HepG2 (cell line): ENCODE measurements around the gene KMT2B. TPM values are rescaled to one million over a fixed set of nuclear protein-coding genes. Genes with fewer than 3 reads are reported as not detected.

Experiments
- FOSL2 ChIP-seq: sonication (generic); formaldehyde crosslinking; IDR thresholded peaks from 2 replicates; pipeline ENCODE4 v1.4.0; 2020; ENCODE audit warnings: missing genetic modification reagents
- HIVEP1 ChIP-seq: sonication (generic); formaldehyde crosslinking; IDR thresholded peaks from 2 replicates; pipeline ENCODE4 v1.4.0; 2020; ENCODE audit warnings: mild to moderate bottlenecking, missing genetic modification reagents
- KLF6 ChIP-seq: IDR thresholded peaks from 2 replicates; pipeline ENCODE4 v1.8.0; 2016; ENCODE audit warnings: missing biosample characterization, missing genetic modification reagents
- MAFF ChIP-seq: IDR thresholded peaks from 2 replicates; pipeline ENCODE4 v1.6.1; 2011; ENCODE audit warnings: low read depth, low read length, improper control_type of control experiment
- MAZ ChIP-seq, 2 experiments: sonication (generic) in 1 of 2; formaldehyde crosslinking in 1 of 2; IDR thresholded peaks; 2 replicates each; pipeline versions ENCODE4 v1.5.0 to v1.6.1; 2012 to 2020; ENCODE audit warnings: low read depth in 2 of 2, mild to moderate bottlenecking in 2 of 2, borderline replicate concordance in 1 of 2, improper control_type of control experiment in 1 of 2, low read length in 1 of 2, missing genetic modification reagents in 1 of 2, moderate library complexity in 1 of 2
- MIER2 ChIP-seq: IDR thresholded peaks from 2 replicates; pipeline ENCODE4 v1.6.1; 2016; ENCODE audit warnings: missing biosample characterization, missing genetic modification reagents
- MLLT10 ChIP-seq: sonication (generic); formaldehyde crosslinking; IDR thresholded peaks from 2 replicates; pipeline ENCODE4 v1.4.0; 2020; ENCODE audit warnings: missing genetic modification reagents
- MTA3 ChIP-seq: sonication (generic); formaldehyde crosslinking; IDR thresholded peaks from 2 replicates; pipeline ENCODE4 v1.4.0; 2020; ENCODE audit warnings: missing genetic modification reagents
- NFKBIZ ChIP-seq: IDR thresholded peaks from 2 replicates; pipeline ENCODE4 v1.6.1; 2018; ENCODE audit warnings: missing genetic modification reagents, missing compliant biosample characterization
- RARA ChIP-seq: IDR thresholded peaks from 2 replicates; pipeline ENCODE4 v1.6.1; 2016; ENCODE audit warnings: missing genetic modification reagents, missing compliant biosample characterization
- ZBTB7B ChIP-seq: sonication (generic); formaldehyde crosslinking; IDR thresholded peaks from 2 replicates; pipeline ENCODE4 v1.4.0; 2020; ENCODE audit warnings: missing genetic modification reagents
- ZNF260 ChIP-seq: sonication (generic); formaldehyde crosslinking; IDR thresholded peaks from 2 replicates; pipeline ENCODE4 v1.4.0; 2020; ENCODE audit warnings: missing genetic modification reagents, low read depth, mild to moderate bottlenecking, borderline replicate concordance
- ZNF354B ChIP-seq: sonication (generic); formaldehyde crosslinking; IDR thresholded peaks from 2 replicates; pipeline ENCODE4 v1.8.0; 2022; ENCODE audit warnings: mild to moderate bottlenecking, missing genetic modification reagents
- ZNF629 ChIP-seq: sonication (generic); formaldehyde crosslinking; conservative IDR thresholded peaks from 2 replicates; pipeline ENCODE4 v1.5.0; 2020; ENCODE audit warnings: missing genetic modification reagents
- ZNF75D ChIP-seq: sonication (generic); formaldehyde crosslinking; IDR thresholded peaks from 2 replicates; pipeline ENCODE4 v1.8.1; 2023; ENCODE audit warnings: missing genetic modification reagents, mild to moderate bottlenecking, borderline replicate concordance
- ZSCAN25 ChIP-seq: sonication (generic); formaldehyde crosslinking; IDR thresholded peaks from 2 replicates; pipeline ENCODE4 v1.8.0; 2022; ENCODE audit warnings: mild to moderate bottlenecking, missing genetic modification reagents
- polyA plus RNA-seq, 8 experiments: library from polyadenylated mRNA; depleted of rRNA in 3 of 8; stranded (reverse) in 7 of 8; unstranded in 1 of 8; fragments of >200 nt; fragmentation: Illumina TruSeq in 4 of 8; extraction: Trizol in 4 of 8; gene quantifications; 2 replicates each; pipeline versions ENCODE4 v1.2.1 to v1.2.3, GENCODE V29; 2011 to 2016; ENCODE audit warnings: low read depth in 4 of 8, missing spikeins in 1 of 8, mixed read lengths in 1 of 8; ENCODE audit not compliant: insufficient read depth in 1 of 8
- total RNA-seq, 5 experiments: library from RNA; depleted of rRNA; stranded (reverse); fragments of >200 nt; fragmentation: Illumina TruSeq; extraction: Trizol; gene quantifications; 2 replicates each; pipeline ENCODE4 v1.2.3, GENCODE V29; 2016; ENCODE audit warnings: low read depth in 1 of 5
- TF ChIP-seq, protein P1 (sequence below), 2 experiments: IDR thresholded peaks; 2 replicates each; pipeline ENCODE4 v1.6.1; 2011 to 2012; ENCODE audit warnings: low read length in 2 of 2, borderline replicate concordance in 1 of 2, low read depth in 1 of 2, mild to moderate bottlenecking in 1 of 2, moderate library complexity in 1 of 2
- TF ChIP-seq, protein P2 (sequence below): sonication (generic); formaldehyde crosslinking; IDR thresholded peaks from 2 replicates; pipeline ENCODE4 v1.4.0; 2020; ENCODE audit warnings: low read depth, mild to moderate bottlenecking, missing genetic modification reagents
- TF ChIP-seq, protein P3 (sequence below): sonication (generic); formaldehyde crosslinking; IDR thresholded peaks from 2 replicates; pipeline ENCODE4 v1.8.1; 2023; ENCODE audit warnings: mild to moderate bottlenecking, missing genetic modification reagents
- TF ChIP-seq, protein P4 (sequence below): IDR thresholded peaks from 2 replicates; pipeline ENCODE4 v1.6.1; 2012; ENCODE audit warnings: low read length, improper control_type of control experiment
- TF ChIP-seq, protein P5 (sequence below): sonication (generic); formaldehyde crosslinking; IDR thresholded peaks from 2 replicates; pipeline ENCODE4 v1.4.0; 2020; ENCODE audit warnings: missing genetic modification reagents

The KMT2B gene
- total and polyA plus RNA-seq, 2 of the 13 experiments (the other 11 are each of a cell fraction or from before 2014, with no cell fraction given) = 6.2 to 16.9 TPM

DNA sequence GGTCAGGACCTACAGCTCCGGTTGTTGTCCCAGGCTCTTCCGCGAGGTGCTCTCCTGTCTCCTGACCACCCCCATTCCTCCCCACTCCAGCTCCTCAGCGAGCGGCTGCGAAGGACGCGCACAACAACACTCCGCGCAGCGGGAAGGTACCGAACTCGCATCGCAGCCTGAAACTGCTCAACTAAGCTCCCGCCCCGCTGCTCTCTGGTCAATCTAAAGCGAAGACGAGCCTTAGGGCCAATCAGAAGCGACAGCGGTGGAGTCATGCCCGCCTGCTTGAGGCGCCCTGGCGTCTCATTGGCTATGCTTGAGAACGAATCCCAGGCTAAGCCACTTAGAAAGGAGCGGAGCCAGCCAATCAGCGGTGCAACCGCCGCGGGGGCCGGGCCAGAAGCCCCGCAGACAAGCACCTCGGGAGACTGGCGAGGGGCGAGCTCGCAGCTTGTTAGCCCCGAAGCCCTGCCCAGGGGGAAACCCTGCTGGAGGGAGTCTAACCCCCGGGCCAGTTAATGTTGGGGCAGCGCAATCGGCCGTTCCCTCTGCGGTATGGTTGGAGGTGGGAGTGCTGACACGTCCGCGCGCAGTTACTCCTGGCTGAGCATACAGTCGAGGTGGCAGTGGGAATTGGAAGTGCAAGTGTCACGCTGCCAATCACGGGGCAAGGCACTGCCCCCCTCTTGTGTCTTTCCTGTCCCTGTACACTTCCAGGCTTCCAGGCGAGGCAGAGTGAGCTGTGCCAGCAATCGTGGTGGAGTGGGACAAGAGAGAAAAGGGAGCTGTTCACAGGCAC, 15.4 kb upstream of the KMT2B start (continued):
- TF ChIP-seq, protein P1, sequence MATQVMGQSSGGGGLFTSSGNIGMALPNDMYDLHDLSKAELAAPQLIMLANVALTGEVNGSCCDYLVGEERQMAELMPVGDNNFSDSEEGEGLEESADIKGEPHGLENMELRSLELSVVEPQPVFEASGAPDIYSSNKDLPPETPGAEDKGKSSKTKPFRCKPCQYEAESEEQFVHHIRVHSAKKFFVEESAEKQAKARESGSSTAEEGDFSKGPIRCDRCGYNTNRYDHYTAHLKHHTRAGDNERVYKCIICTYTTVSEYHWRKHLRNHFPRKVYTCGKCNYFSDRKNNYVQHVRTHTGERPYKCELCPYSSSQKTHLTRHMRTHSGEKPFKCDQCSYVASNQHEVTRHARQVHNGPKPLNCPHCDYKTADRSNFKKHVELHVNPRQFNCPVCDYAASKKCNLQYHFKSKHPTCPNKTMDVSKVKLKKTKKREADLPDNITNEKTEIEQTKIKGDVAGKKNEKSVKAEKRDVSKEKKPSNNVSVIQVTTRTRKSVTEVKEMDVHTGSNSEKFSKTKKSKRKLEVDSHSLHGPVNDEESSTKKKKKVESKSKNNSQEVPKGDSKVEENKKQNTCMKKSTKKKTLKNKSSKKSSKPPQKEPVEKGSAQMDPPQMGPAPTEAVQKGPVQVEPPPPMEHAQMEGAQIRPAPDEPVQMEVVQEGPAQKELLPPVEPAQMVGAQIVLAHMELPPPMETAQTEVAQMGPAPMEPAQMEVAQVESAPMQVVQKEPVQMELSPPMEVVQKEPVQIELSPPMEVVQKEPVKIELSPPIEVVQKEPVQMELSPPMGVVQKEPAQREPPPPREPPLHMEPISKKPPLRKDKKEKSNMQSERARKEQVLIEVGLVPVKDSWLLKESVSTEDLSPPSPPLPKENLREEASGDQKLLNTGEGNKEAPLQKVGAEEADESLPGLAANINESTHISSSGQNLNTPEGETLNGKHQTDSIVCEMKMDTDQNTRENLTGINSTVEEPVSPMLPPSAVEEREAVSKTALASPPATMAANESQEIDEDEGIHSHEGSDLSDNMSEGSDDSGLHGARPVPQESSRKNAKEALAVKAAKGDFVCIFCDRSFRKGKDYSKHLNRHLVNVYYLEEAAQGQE (IDR thresholded peaks at IDR 0.05; ENCODE audit: borderline replicate concordance in 1 of 2, low read depth in 1 of 2, low read length in 2 of 2) = no peak
- no peak for TF ChIP-seq MAFF
- no peak for TF ChIP-seq KLF6 (CRISPR knock-in tag)
- no peak; the same call in 1 of the 2 replicates for TF ChIP-seq ZSCAN25
- TF ChIP-seq, protein P2, sequence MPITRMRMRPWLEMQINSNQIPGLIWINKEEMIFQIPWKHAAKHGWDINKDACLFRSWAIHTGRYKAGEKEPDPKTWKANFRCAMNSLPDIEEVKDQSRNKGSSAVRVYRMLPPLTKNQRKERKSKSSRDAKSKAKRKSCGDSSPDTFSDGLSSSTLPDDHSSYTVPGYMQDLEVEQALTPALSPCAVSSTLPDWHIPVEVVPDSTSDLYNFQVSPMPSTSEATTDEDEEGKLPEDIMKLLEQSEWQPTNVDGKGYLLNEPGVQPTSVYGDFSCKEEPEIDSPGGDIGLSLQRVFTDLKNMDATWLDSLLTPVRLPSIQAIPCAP = no peak
- TF ChIP-seq HIVEP1 (CRISPR knock-in tag) = 0 out of 2 replicates have a peak, but pooled peaks have one; percentile 28
- no peak for TF ChIP-seq ZNF629 (CRISPR knock-in tag)
- TF ChIP-seq, protein P3, sequence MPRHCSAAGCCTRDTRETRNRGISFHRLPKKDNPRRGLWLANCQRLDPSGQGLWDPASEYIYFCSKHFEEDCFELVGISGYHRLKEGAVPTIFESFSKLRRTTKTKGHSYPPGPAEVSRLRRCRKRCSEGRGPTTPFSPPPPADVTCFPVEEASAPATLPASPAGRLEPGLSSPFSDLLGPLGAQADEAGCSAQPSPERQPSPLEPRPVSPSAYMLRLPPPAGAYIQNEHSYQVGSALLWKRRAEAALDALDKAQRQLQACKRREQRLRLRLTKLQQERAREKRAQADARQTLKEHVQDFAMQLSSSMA = peak; percentile 94
- TF ChIP-seq ZNF75D (CRISPR knock-in tag) = no peak
- no peak for TF ChIP-seq MLLT10
- no peak for TF ChIP-seq NFKBIZ (CRISPR knock-in tag)
- no peak for TF ChIP-seq FOSL2
- TF ChIP-seq ZNF354B = no peak
- TF ChIP-seq ZBTB7B (CRISPR knock-in tag) = 0 out of 2 replicates have a peak, but pooled peaks have one; percentile 26
- no peak for TF ChIP-seq ZNF260 (CRISPR knock-in tag)
- TF ChIP-seq, protein P4, sequence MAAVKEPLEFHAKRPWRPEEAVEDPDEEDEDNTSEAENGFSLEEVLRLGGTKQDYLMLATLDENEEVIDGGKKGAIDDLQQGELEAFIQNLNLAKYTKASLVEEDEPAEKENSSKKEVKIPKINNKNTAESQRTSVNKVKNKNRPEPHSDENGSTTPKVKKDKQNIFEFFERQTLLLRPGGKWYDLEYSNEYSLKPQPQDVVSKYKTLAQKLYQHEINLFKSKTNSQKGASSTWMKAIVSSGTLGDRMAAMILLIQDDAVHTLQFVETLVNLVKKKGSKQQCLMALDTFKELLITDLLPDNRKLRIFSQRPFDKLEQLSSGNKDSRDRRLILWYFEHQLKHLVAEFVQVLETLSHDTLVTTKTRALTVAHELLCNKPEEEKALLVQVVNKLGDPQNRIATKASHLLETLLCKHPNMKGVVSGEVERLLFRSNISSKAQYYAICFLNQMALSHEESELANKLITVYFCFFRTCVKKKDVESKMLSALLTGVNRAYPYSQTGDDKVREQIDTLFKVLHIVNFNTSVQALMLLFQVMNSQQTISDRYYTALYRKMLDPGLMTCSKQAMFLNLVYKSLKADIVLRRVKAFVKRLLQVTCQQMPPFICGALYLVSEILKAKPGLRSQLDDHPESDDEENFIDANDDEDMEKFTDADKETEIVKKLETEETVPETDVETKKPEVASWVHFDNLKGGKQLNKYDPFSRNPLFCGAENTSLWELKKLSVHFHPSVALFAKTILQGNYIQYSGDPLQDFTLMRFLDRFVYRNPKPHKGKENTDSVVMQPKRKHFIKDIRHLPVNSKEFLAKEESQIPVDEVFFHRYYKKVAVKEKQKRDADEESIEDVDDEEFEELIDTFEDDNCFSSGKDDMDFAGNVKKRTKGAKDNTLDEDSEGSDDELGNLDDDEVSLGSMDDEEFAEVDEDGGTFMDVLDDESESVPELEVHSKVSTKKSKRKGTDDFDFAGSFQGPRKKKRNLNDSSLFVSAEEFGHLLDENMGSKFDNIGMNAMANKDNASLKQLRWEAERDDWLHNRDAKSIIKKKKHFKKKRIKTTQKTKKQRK = peak; percentile 80
- TF ChIP-seq MIER2 = no peak
- TF ChIP-seq, protein P5, sequence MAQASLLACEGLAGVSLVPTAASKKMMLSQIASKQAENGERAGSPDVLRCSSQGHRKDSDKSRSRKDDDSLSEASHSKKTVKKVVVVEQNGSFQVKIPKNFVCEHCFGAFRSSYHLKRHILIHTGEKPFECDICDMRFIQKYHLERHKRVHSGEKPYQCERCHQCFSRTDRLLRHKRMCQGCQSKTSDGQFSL = no peak
- TF ChIP-seq MAZ (IDR thresholded peaks at IDR 0.05; ENCODE audit: borderline replicate concordance, low read depth, low read length) = peak; percentile 55; the same call in 1 of the 2 replicates
- peak; percentile 83 for TF ChIP-seq MAZ (CRISPR knock-in tag; IDR thresholded peaks at IDR 0.05; ENCODE audit: low read depth)
- TF ChIP-seq RARA (CRISPR knock-in tag) = no peak
- no peak for TF ChIP-seq MTA3
